ENCODE measurements around the gene MGAT5. TPM values are rescaled to one million over a fixed set of nuclear protein-coding genes. Genes with fewer than 3 reads are reported as not detected.

Gene MGAT5
- total RNA-seq, 4 donors from 2014 or later: 10.3 to 53.2 (median 27.0) TPM

DNA sequence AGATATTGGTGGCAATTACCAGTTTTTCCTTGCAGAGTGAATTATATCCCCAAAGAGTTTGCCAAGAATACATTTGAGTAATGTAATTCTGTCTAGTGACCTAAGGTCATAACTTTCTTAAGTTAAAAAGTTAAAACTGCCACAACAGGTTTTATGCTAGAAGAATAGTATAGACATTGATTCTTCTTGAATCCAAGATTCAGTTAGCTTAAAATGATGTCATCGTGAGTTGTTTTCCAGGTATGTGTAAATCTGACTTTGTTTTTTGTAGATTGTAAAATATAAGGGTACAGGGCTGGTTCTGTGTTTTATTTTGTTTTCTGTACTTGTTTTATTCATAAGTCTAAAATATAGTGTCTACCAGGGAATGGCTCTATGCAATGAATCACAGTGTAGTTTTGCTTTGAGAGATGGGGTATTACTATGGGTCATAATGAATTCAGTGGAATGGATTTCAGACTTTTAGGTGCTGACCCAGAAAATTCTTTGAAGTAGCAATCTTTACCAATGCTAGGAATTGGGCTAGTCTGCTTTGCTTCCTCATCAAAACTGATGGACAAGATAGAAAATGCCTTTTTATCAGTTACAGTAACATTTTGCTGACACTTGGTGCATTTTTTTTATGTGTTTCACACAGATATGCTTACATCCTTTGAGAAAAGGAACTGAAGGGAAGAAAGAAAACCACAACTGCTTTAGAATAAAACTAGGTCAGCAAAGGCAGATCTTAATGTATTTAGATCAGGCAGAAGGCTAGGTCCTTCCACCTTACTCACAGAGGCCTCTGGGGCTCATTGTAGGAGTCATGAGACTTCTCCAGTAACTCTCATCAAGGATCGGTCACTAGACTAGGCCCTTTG lies 20.8 kb upstream of the MGAT5 start:
- Histone ChIP-seq H3K27ac (no peak overlapping the region), H3K4me3 (no peak overlapping the region)

DNA sequence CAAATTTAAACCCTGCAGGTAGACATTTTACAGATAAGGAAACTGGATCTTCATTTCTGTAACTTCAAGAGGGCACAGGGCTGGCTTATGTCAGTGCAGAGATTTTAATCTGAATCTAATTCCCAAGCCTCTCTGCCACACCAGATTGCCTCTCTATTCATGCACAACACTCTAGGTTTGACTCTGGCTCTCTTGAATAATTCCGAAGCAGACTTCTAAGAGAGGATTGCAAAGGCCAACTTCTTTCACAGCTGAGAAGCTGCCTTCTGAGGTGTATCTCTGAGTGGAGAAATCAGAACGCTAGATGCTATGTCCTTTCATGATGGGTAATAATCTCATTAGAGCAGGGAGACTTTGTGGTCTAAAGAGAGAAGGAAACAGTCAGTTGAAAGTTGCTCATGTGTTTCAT lies 20.1 kb upstream of the MGAT5 start:
- no peak for DNase-seq
- TF ChIP-seq, protein P1, sequence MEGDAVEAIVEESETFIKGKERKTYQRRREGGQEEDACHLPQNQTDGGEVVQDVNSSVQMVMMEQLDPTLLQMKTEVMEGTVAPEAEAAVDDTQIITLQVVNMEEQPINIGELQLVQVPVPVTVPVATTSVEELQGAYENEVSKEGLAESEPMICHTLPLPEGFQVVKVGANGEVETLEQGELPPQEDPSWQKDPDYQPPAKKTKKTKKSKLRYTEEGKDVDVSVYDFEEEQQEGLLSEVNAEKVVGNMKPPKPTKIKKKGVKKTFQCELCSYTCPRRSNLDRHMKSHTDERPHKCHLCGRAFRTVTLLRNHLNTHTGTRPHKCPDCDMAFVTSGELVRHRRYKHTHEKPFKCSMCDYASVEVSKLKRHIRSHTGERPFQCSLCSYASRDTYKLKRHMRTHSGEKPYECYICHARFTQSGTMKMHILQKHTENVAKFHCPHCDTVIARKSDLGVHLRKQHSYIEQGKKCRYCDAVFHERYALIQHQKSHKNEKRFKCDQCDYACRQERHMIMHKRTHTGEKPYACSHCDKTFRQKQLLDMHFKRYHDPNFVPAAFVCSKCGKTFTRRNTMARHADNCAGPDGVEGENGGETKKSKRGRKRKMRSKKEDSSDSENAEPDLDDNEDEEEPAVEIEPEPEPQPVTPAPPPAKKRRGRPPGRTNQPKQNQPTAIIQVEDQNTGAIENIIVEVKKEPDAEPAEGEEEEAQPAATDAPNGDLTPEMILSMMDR (IDR thresholded peaks at IDR 0.05): no peak
- no peak for TF ChIP-seq POLR2A (IDR thresholded peaks at IDR 0.05)
- H3K4me3 ChIP-seq: no peak overlapping the region
- H3K9me3 ChIP-seq: no peaks in the 10 kb centered on the region
- no peaks in the 10 kb centered on the region for H3K27me3 ChIP-seq
- H3K27ac ChIP-seq: no peak overlapping the region
- intact Hi-C loops (cut with DNase I; ENCODE audit: low total_unique reads): no loop called here
- H3K36me3 ChIP-seq: no peaks in the 10 kb centered on the region
- peaks cover 0 to 5% of the 10 kb centered on the region in 2 donors for H3K4me1 ChIP-seq

More for the DNA sequence above, 20.8 kb upstream of the MGAT5 start:
- DNase-seq: no peak
- Histone ChIP-seq H3K4me1 (peaks cover 0 to 5% of the 10 kb centered on the region in 2 donors), H3K36me3 (no peaks in the 10 kb centered on the region), H3K9me3 (no peaks in the 10 kb centered on the region), H3K27me3 (no peaks in the 10 kb centered on the region)
- intact Hi-C loops (cut with DNase I; ENCODE audit: low total_unique reads): no loop called here
- TF ChIP-seq, protein P1 (IDR thresholded peaks at IDR 0.05): no peak

DNA sequence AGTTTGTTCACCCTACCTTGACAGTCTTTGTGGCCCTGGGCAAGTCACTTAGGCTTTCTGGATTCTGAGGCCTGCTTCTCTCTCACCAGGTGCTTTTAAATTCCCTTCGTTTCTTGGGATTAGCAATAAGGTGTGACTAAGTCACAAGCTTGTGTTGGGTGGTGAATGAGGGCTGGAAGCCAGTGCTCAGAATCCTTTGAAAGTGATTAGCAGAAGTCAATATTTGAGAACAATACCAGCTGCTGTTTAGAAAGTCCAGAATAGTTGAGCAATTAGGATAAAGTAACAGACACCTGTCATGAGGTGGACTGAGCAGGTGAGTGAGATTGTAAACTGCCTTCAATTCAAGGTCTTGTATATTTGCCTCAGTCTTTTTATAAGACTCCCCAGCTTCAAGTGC lies 19.3 kb upstream of the MGAT5 start:
- DNase-seq: no peak
- TF ChIP-seq, protein P1 (IDR thresholded peaks at IDR 0.05): no peak
- no peak for TF ChIP-seq POLR2A (IDR thresholded peaks at IDR 0.05)
- Histone ChIP-seq H3K27me3 (no peaks in the 10 kb centered on the region), H3K9me3 (no peaks in the 10 kb centered on the region), H3K4me1 (peaks cover 0 to 5% of the 10 kb centered on the region in 2 donors), H3K36me3 (no peaks in the 10 kb centered on the region), H3K4me3 (no peak overlapping the region), H3K27ac (no peak overlapping the region)
- intact Hi-C loops (cut with DNase I; ENCODE audit: low total_unique reads): no loop called here

DNA sequence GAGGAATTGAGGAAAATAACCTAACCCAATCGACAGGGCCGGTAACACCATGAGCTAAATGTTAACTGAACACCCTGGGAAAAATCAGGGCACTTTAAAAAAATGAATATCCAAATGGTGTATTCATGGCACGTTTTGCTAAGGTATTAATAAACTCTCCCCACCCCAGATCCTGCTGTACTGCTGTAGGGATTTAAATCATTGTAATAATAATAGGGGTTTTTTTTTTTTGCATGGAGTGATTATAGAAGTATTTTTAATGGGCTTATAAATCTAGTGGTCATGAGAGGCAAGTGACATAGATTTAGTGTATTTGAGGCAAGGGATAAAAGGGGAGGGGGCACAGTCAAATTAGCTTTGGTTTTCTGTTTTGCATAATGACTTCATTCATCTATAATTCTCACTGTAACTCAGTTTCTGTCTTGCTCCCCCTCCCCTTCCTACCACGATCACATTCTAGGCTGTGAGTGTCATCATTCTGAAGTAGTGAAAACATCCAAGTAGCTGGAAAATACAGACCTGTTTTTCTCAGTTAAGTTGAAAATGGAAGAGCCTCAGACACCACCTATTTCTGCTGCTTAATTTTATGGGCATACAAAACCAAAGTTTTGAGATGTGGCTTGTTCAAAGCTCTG lies 18.2 kb upstream of the MGAT5 start:
- H3K9me3 ChIP-seq: no peaks in the 10 kb centered on the region
- H3K4me1 ChIP-seq: peaks cover 0 to 5% of the 10 kb centered on the region in 2 donors
- no peak overlapping the region for H3K27ac ChIP-seq
- TF ChIP-seq POLR2A (IDR thresholded peaks at IDR 0.05): no peak
- TF ChIP-seq, protein P1 (IDR thresholded peaks at IDR 0.05): no peak
- no peak overlapping the region for H3K4me3 ChIP-seq
- H3K36me3 ChIP-seq: no peaks in the 10 kb centered on the region
- intact Hi-C loops (cut with DNase I; ENCODE audit: low total_unique reads): no loop called here
- no peaks in the 10 kb centered on the region for H3K27me3 ChIP-seq
- DNase-seq: no peak

DNA sequence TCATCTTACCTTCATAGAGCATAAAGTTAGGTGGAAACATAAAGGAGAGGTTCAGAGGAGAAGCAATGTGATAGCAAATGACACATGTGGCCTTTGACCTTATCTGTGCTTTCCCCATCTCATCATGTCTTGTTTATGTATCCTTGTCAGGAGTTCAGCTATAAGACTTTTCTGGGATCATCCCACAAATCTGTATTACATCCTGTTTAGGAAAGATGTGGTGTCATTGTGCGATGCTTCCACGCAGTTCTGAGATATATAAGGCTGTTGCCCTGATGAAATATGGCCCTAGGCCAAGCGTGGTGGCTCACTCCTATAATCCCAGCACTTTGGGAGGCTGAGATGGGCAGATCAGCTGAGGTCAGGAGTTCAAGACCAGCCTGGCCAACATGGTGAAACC lies 15.5 kb upstream of the MGAT5 start:
- Histone ChIP-seq H3K36me3 (no peaks in the 10 kb centered on the region), H3K27me3 (no peaks in the 10 kb centered on the region), H3K4me3 (no peak overlapping the region), H3K27ac (no peak overlapping the region), H3K9me3 (no peaks in the 10 kb centered on the region), H3K4me1 (no peaks in the 10 kb centered on the region)
- intact Hi-C loops (cut with DNase I; ENCODE audit: low total_unique reads): no loop called here
- no peak for DNase-seq
- TF ChIP-seq POLR2A (IDR thresholded peaks at IDR 0.05): no peak
- TF ChIP-seq, protein P1 (IDR thresholded peaks at IDR 0.05): no peak

Data from uterus (tissue), 4 donors.